GM19328 (cell line): ENCODE measurements around the gene MCF2L.

ENCODE experiments used
- ATAC-seq: cut with Tn5 transposase; IDR thresholded peaks from one replicate; pipeline ENCODE4 v1.9.1; 2021; ENCODE audit warnings: mild to moderate bottlenecking, moderate library complexity; ENCODE audit not compliant: unreplicated experiment

The MCF2L gene

GRCh38 chr13:113119166-113119821 lies 150.3 kb downstream of the MCF2L start:
- ATAC-seq = no peak

GRCh38 chr13:113119822-113120189 lies 150.8 kb downstream of the MCF2L start:
- no peak for ATAC-seq

- ATAC-seq = no peak
Measured at GRCh38 chr13:113120300-113121182, 151.5 kb downstream of the MCF2L start.

- ATAC-seq = no peak
Measured at GRCh38 chr13:113121183-113121927, 152.3 kb downstream of the MCF2L start.

GRCh38 chr13:113121928-113122471 lies 153.0 kb downstream of the MCF2L start:
- no peak for ATAC-seq

DNA sequence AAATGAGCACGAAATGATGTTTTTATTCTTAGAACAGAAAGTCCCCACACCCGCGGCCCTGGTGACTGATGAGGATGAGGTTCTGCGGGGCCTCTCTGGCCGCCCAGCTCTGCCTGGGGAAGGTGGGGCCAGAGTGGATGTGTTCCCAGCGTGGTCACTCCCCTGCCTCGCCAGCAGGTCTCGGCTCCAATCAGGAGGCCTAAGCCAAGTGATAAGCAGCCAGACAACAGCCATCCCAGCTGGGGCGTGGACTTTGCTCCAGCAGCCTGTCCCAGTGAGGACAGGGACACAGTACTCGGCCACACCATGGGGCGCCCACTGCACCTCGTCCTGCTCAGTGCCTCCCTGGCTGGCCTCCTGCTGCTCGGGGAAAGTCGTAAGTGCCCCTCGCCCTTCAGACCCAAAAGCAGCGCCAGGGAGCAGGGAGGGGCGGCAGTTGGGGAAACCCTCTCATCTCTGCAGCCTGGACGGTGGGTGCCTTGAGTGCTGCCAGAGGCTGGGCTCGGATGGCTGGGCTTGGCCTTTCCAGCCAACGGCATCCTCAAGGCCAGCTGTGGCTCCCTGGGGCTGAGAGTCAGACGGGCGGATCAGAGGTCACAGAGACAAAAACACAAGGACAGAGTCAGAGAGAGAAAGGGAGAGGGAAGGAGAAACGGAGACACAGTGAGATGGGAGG lies 153.7 kb downstream of the MCF2L start, which contains the start of gene F10:
Gene F10 (plus strand): TSS at position 250 of the 676 bp plus-strand sequence. CDS start 57 bp downstream, at position 307.
- ATAC-seq = no peak

DNA sequence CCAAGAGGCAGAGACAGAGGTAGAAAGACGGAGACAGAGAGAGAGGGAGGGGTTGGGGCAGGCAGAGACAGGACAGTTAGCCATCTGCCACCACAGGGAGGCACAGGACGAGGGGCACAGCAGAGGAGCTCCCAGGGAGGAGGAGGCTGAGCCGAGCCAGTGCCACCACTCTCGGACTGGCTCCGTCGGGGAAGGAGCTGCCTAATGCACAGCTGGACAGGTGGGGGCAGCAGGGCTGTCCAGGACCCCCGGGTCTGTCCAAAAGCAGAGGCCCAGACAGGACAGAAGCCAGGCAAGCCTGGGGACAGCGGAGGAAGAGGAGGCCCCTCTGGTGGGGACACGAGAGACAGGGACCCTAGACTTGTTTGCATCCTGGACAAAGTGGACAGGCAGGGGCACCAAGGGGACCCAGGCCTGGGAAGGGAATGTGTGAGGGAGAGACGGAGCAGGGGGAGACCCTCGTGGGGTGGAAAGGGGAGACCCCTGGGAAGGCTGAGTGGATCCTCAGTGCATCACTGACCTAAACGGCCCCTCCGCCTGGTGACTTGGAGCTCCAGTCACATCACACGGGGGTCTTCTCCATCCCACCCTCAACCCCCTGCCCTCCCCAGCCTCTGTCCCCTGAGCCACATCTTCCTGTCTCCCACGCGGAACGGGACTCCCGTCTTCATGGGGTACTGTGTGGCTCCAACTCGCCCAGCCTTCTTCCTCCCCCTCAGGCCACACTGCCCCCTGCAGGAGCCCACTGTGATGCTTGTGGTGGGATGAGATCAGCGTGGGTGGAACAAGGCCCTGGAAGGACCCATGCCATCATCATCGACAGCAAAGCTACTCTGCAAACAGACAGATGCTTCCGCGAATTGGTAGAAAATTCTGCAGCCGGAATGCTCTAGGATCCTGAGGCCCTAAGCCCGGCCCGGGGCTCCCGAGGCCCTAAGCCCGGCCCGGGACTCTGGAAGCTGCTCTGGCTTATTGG lies 154.5 kb downstream of the MCF2L start:
- ATAC-seq = no peak

DNA sequence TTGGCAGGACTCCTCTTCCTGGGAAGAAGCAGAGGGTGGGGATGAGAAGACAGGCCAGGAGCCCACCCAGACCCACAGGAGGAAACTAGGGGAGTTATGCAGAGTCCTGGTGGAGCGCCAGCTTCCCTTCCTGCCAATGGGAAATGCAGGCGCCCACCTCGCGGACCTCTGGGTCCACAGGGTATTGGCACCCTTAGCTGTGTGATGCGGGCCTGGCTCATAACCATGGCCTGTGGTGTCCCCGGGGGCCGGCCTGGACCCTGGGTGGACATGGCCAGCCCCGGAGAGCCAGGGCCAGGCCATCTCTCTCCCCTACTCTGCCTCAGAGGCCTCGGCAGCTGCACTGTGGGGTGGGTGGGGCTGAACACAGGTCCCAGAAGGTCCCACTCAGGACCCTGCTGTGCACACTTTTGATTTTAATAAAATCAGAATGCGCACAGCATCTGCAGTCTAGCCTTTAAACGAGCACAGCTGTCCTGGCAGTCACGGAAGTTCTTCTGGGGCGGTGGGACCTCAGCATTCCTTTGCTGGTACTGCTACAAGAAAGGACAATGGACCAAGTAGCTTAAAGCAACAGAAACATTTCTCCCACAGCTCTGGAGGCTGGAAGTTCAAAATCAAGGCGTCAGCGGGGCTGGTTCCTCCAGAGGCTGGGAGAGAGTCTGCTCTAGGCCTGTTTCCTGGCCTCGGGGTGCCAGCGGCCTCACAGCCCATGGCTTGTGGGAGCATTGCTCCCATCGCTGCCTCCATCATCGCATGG lies 155.4 kb downstream of the MCF2L start:
- no peak for ATAC-seq

- no peak for ATAC-seq
Measured at GRCh38 chr13:113125506-113126264, 156.7 kb downstream of the MCF2L start.

GRCh38 chr13:113126265-113127150 lies 157.5 kb downstream of the MCF2L start:
- ATAC-seq = no peak

DNA sequence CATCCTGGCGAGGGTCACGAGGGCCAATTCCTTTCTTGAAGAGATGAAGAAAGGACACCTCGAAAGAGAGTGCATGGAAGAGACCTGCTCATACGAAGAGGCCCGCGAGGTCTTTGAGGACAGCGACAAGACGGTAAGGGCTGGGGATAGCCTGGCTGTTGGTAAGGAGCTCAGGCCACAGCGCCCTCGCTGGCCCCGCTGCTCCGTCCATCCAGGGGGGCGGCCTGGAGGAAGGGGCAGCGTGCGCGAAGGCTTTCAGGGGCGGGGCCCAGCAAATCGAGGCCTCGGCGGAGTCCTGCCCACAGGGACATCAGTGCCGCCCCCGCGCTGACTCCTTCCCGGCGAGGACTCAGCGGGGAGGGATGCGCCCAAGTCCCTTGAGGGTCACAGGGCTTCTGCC lies 160.5 kb downstream of the MCF2L start:
- no peak for ATAC-seq

DNA sequence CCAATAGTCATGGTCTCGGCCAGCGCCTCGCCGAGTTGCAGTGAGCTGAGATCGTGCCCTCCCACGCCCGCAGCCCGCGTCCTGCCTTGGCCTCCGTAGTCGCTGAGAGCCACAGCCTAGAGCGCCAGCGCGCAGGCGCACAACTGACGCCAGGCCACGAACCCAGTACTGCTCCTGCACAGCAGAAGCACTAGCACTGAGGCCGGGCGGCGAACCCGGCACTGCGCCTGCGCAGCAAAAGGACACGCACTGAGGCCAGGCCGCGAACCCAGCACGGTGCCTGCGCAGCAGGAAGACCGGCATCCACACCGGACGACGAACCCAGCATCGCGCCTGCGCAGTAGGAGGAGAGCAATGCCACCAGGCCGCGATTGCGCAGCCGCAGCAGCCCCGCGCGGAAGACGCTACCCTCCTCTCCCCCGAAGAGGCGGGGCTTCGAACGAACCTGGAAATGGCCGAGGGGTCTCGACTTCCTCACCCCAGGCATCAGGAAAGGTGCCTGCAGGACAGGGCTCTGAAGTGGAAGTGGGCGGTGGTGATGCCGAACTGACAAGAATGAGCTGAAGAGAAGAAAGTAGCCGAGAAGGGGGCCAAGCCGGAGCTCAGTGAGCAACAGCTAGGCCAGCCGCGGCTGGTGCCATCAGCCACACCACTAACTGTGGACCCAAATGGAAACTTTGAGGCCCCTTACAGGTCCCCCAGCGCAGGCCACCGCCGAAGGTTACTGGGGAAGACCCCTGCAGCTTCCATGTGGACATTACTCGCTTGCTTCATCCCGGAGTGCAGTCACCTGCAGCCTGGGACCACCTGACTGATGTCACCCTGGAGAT lies 161.1 kb downstream of the MCF2L start:
- no peak for ATAC-seq

GRCh38 chr13:113135281-113135760 lies 166.3 kb downstream of the MCF2L start:
- ATAC-seq = no peak

DNA sequence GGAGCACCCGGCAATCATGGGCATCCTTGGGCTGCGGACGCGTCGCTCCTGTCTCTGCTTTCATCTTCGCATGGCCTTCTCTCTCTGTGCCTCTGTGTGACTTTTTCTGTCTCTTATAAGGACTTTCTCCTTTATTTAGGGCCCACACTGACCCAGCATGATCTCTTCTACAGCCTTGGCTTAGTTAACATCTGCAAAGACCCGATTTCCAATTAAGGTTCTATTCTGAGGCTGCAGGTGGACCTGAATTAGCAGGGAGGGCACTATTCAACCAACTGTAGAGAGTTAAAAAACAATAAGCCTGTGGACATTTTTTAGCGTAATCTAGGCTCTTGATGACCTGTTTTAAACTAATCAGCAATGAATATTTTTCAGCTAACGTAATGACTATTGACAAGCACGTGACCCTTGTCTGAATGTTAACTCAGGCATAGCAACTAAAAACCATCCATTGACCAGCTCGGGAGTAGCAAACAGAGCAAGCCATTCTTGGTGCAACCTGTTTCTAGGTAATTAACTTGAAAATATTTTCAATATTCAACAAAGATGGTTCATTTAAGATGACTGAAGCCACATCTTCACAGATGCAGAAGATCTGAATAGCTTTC lies 168.8 kb downstream of the MCF2L start:
- no peak for ATAC-seq

- no peak for ATAC-seq
Measured at GRCh38 chr13:113138792-113139551, 170.0 kb downstream of the MCF2L start.
